GM12878 (cell line): ENCODE results near the gene BHLHE41. TPM values are rescaled to one million over a fixed set of nuclear protein-coding genes. Genes with fewer than 3 reads are reported as not detected.

Experiments
- ATAC-seq: fragments of 200-7000 bp; cut with Tn5 transposase; 3 replicates; pipeline ENCODE4 v1.9.1; 2020; ENCODE audit warnings: mild to moderate bottlenecking, moderate library complexity
- BruUV-seq: library from RNA; stranded (reverse); fragments of 400-500 nt; replicated peaks from 2 replicates; lab custom pipeline; 2021; lab: Mats Ljungman, UMichigan
- CTCF ChIA-PET: fragments of 300-600 bp; sonication (Branson Sonifier 250); formaldehyde crosslinking; extraction: SDS; loops from one replicate; lab custom pipeline; 2021; ENCODE audit warnings: inconsistent platforms; lab: Yijun Ruan, JAX
- POLR2A ChIA-PET: fragments of 350-600 bp; formaldehyde crosslinking; extraction: SDS; loops from one replicate; lab custom pipeline; 2021; ENCODE audit warnings: inconsistent platforms; lab: Charles Lee
- RAD21 ChIA-PET: fragments of 300-600 bp; sonication (Branson Sonifier 250); formaldehyde crosslinking; loops from one replicate; lab custom pipeline; 2023; ENCODE audit warnings: antibody characterized with exemption; ENCODE audit not compliant: unreplicated experiment; lab: Charles Lee
- SMC1A ChIA-PET: fragments of 300-600 bp; sonication (Branson Sonifier 250); formaldehyde crosslinking; loops from one replicate; lab custom pipeline; 2023; ENCODE audit not compliant: unreplicated experiment, uncharacterized antibody; lab: Charles Lee
- DNase-seq: peaks from one replicate; pipeline ENCODE4 v3.0.0-alpha.2; 2011; ENCODE audit warnings: low read depth, low spot score
- FAIRE-seq: peaks from 3 replicates; lab custom pipeline; 2011; peaks lifted over from hg19 to GRCh38; lab: Jason Lieb, UNC
- H2AFZ ChIP-seq: 2 replicates; pipeline ENCODE4 v1.6.0; 2011; ENCODE audit warnings: low read depth, low read length, control low read depth; ENCODE audit not compliant: control insufficient read depth
- H3K27ac ChIP-seq: 2 replicates; pipeline ENCODE4 v1.5.1; 2011; ENCODE audit warnings: control low read depth; ENCODE audit not compliant: control insufficient read depth, insufficient read depth
- H3K27me3 ChIP-seq, 2 experiments: replicated peaks in 1 of 2; 2 replicates each; pipeline versions ENCODE4 v1.6.0 to v1.6.1; 2011; ENCODE audit warnings: low read length in 1 of 2; ENCODE audit not compliant: control insufficient read depth in 2 of 2, insufficient read depth in 2 of 2
- H3K36me3 ChIP-seq, 2 experiments: 2 replicates each; pipeline ENCODE4 v1.5.1; 2011; ENCODE audit warnings: low read length in 1 of 2; ENCODE audit not compliant: control insufficient read depth in 2 of 2, insufficient read depth in 2 of 2
- H3K4me1 ChIP-seq: 2 replicates; pipeline ENCODE4 v1.6.1; 2011; ENCODE audit warnings: mild to moderate bottlenecking, low read length, moderate library complexity, mixed read lengths; ENCODE audit not compliant: control insufficient read depth, insufficient read depth
- H3K4me2 ChIP-seq: 2 replicates; pipeline ENCODE4 v1.6.0; 2011; ENCODE audit warnings: control low read depth; ENCODE audit not compliant: control insufficient read depth, insufficient read depth
- H3K4me3 ChIP-seq: fragments of 200-600 bp; sonication (generic); 2 replicates; pipeline ENCODE4 v1.5.1; 2016
- H3K79me2 ChIP-seq: 2 replicates; pipeline ENCODE4 v1.6.0; 2011; ENCODE audit warnings: low read length; ENCODE audit not compliant: control insufficient read depth, insufficient read depth
- H3K9ac ChIP-seq: 2 replicates; pipeline ENCODE4 v1.8.0; 2011; ENCODE audit warnings: low read length, control low read depth, mixed read lengths; ENCODE audit not compliant: control insufficient read depth, insufficient read depth
- H3K9me3 ChIP-seq: replicated peaks from 3 replicates; pipeline ENCODE4 v1.5.1; 2011; ENCODE audit warnings: mild to moderate bottlenecking, low read length; ENCODE audit not compliant: control insufficient read depth, insufficient read depth
- H4K20me1 ChIP-seq: 2 replicates; pipeline ENCODE4 v1.6.0; 2011; ENCODE audit not compliant: control insufficient read depth, insufficient read depth
- BCL3 ChIP-seq: IDR thresholded peaks from 2 replicates; pipeline ENCODE4 v1.6.1; 2011; ENCODE audit warnings: borderline replicate concordance, low read depth, mild to moderate bottlenecking, moderate library complexity, low read length; ENCODE audit not compliant: insufficient read depth, poor library complexity, severe bottlenecking
- CBFB ChIP-seq: IDR thresholded peaks from 2 replicates; pipeline ENCODE4 v1.6.1; 2016; ENCODE audit warnings: antibody characterized with exemption, low read depth
- CBX3 ChIP-seq: fragments of 200-600 bp; sonication (generic); IDR thresholded peaks from 2 replicates; pipeline ENCODE4 v1.6.1; 2016; ENCODE audit warnings: low read depth, borderline replicate concordance
- ELK1 ChIP-seq: IDR thresholded peaks from 2 replicates; pipeline ENCODE4 v1.6.1; 2012; ENCODE audit warnings: low read depth, low read length, improper control_type of control experiment
- WGBS: methylation state at CpG from one replicate; pipeline ENCODE4 v1.1.6; 2016; ENCODE audit warnings: low lambda C conversion rate; ENCODE audit not compliant: insufficient replicate concordance, insufficient coverage; ENCODE audit errors: missing lambda C conversion rate; 5-methylcytosine and 5-hydroxymethylcytosine counted together
- in situ Hi-C: fragments of 300-500 bp; cut with MboI; formaldehyde crosslinking; loops from 9 replicates; pipeline ENCODE4 v1.14.3; 2018; ENCODE audit warnings: mixed read lengths
- intact Hi-C: fragments of 100-400 bp; cut with micrococcal nuclease; formaldehyde crosslinking; loops from one replicate; pipeline ENCODE4 v1.14.2; 2022; ENCODE audit not compliant: unreplicated experiment
- polyA plus RNA-seq, 11 experiments: library from polyadenylated mRNA; depleted of rRNA in 4 of 11; unstranded in 6 of 11; stranded (reverse) in 5 of 11; fragments of >200 nt; fragmentation: Nextera tagmentation in 4 of 11; fragmentation: Illumina TruSeq in 1 of 11; extraction: Ambion mirVana in 4 of 11; extraction: Trizol in 1 of 11; gene quantifications; 1 replicate in 1 of 11; 2 replicates in 10 of 11; pipeline versions ENCODE4 v1.2.1 to v1.2.3, GENCODE V29; 2011 to 2016; ENCODE audit warnings: inconsistent platforms in 2 of 11, missing spikeins in 2 of 11, low read depth in 1 of 11
- total RNA-seq, 4 experiments: library from RNA; depleted of rRNA in 3 of 4; stranded (reverse); fragments of >200 nt in 3 of 4; fragmentation: Illumina TruSeq in 1 of 4; extraction: Trizol in 1 of 4; gene quantifications; 2 replicates each; pipeline versions ENCODE4 v1.2.1 to v1.2.3, GENCODE V29; 2013 to 2021

Gene BHLHE41
- total and polyA plus RNA-seq, 10 of the 15 experiments (the other 5 are each of a cell fraction or from before 2014, with no cell fraction given) = 0.02 to 1.5 (median 0.07) TPM; not detected in 3

- no peaks in the 10 kb centered on the region for H3K36me3 ChIP-seq
- intact Hi-C loops (no loop called here), in situ Hi-C loops (loop anchor here (25.0 kb wide), 1 partner anchor 525 kb away; no protein-coding TSS in a partner anchor)
- no peaks in the 10 kb centered on the region for H4K20me1 ChIP-seq
- RAD21 ChIA-PET = interaction anchor here (1.0 kb wide), 1 partner anchor 85 kb away, joined by 3 read pairs; no protein-coding TSS in a partner anchor
- H3K4me3 ChIP-seq = no peak overlapping the region
- BruUV-seq = no TSS peak
- ATAC-seq (no peak), DNase-seq (no peak), FAIRE-seq (no peak)
- no peak overlapping the region for H3K4me2 ChIP-seq
- H3K79me2 ChIP-seq = no peaks in the 10 kb centered on the region
- CTCF ChIA-PET = no interaction called here
- no peak for TF ChIP-seq CBFB
- no peak for TF ChIP-seq CBX3
- TF ChIP-seq BCL3 = no peak
- TF ChIP-seq ELK1 = no peak
- no peak overlapping the region for H3K27ac ChIP-seq
- peaks cover 0 to 11% of the 10 kb centered on the region in 2 experiments; a peak in 1 of 4 replicates for H3K27me3 ChIP-seq
- POLR2A ChIA-PET = interaction anchor here (0.5 kb wide), 1 partner anchor 484 kb away, joined by 7 read pairs; no protein-coding TSS in a partner anchor
- H2AFZ ChIP-seq = no peak overlapping the region
- WGBS = 98% methylated on average over 8 of the region's 8 CpGs
- H3K4me1 ChIP-seq = peaks cover 17% of the 10 kb centered on the region
- SMC1A ChIA-PET = no interaction called here
- H3K9me3 ChIP-seq = no peaks in the 10 kb centered on the region; the same call in 1 of the 3 replicates
- no peak overlapping the region for H3K9ac ChIP-seq
Measured at GRCh38 chr12:26112703-26113147, 12.1 kb downstream of the BHLHE41 start.
